Cardiac muscle cell (in vitro differentiated cells and primary cell): Measurements from ENCODE around the gene DENND6B. TPM values are rescaled to one million over a fixed set of nuclear protein-coding genes. Genes with fewer than 3 reads are reported as not detected.
"Not testable (repeated sequence)": the region's sequence is repeated elsewhere in the genome, so short reads cannot be mapped to it uniquely, and the experiment has no call there.

Experiments used
- DNase-seq, 2 donors: peaks; one replicate each; pipeline versions ENCODE4 v3.0.0 to v3.0.0-alpha.2; 2010 to 2017; ENCODE audit warnings: low read depth in 1 of 2, low spot score in 1 of 2
- H3K27ac ChIP-seq: fragments of 200-600 bp; sonication (generic); 2 replicates; pipeline ENCODE4 v1.5.1; 2016
- H3K27me3 ChIP-seq: fragments of 200-600 bp; sonication (generic); 2 replicates; pipeline ENCODE4 v1.6.0; 2016; ENCODE audit warnings: control low read depth
- H3K36me3 ChIP-seq: fragments of 200-600 bp; sonication (generic); 2 replicates; pipeline ENCODE4 v1.5.1; 2016; ENCODE audit warnings: control low read depth
- H3K4me1 ChIP-seq: fragments of 200-600 bp; sonication (generic); 2 replicates; pipeline ENCODE4 v1.8.1; 2017; ENCODE audit warnings: low read depth, mild to moderate bottlenecking, mixed run types
- H3K4me3 ChIP-seq: fragments of 200-600 bp; sonication (generic); 2 replicates; pipeline ENCODE4 v1.5.1; 2016; ENCODE audit warnings: mild to moderate bottlenecking
- H3K9me3 ChIP-seq: fragments of 200-600 bp; sonication (generic); 2 replicates; pipeline ENCODE4 v1.5.1; 2017; ENCODE audit warnings: low read depth, mild to moderate bottlenecking, control low read depth
- polyA plus RNA-seq: library from polyadenylated mRNA; unstranded; fragments of >200 nt; fragmentation: Nextera tagmentation; extraction: Ambion mirVana; gene quantifications from 2 replicates; pipeline ENCODE4 v1.2.1, GENCODE V29; 2016
- total RNA-seq: library from RNA; depleted of rRNA; stranded (reverse); fragments of >200 nt; gene quantifications from 2 replicates; pipeline ENCODE4 v1.2.3, GENCODE V29; 2016
- TF ChIP-seq, protein P1 (sequence below): IDR thresholded peaks from 2 replicates; pipeline ENCODE4 v1.5.1; 2012; ENCODE audit warnings: low read depth, mild to moderate bottlenecking, low read length

The DENND6B gene, protein sequence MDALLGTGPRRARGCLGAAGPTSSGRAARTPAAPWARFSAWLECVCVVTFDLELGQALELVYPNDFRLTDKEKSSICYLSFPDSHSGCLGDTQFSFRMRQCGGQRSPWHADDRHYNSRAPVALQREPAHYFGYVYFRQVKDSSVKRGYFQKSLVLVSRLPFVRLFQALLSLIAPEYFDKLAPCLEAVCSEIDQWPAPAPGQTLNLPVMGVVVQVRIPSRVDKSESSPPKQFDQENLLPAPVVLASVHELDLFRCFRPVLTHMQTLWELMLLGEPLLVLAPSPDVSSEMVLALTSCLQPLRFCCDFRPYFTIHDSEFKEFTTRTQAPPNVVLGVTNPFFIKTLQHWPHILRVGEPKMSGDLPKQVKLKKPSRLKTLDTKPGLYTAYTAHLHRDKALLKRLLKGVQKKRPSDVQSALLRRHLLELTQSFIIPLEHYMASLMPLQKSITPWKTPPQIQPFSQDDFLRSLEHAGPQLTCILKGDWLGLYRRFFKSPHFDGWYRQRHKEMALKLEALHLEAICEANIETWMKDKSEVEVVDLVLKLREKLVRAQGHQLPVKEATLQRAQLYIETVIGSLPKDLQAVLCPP
- total RNA-seq, result 7.0 and 7.9 TPM in 2 replicates
- polyA plus RNA-seq, result 10.6 and 13.3 TPM in 2 replicates

DNA sequence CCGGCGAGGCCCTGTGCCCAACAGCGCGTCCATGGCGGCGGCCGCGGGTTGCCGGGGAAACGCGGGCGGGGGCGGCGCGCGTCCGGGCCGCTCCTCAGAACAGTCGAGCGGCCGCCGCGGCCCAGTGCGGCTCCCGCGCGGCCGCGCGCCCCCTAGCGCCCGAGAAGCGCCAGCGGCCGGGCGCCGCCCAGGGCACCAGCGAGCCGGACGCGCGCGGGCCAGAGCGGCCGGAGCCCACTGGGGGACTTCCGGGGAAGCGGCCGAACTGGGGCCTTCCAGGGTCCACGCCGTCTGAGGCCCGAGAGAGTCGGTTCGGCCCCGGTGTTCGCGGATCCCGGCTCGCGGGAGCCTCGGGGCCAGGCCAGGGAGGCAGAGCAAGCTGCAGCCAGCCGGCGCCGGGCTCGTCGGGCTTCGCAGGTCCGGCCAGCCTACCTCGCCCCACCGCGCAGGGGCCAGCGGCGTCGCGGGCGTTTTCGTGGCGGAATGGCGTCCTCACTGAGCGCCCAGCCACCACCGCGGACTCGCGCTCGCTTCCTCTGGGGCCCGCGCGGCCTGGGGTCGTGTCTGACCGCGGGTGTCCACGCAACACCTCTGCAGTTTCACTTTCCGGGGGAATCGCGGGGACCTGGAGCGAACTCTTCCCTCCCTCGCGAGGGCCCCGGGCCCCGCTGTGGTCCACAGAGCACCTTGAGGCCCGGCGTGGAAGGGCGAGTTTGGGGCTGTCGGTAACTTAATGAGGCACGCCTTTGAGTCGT lies at the start of gene DENND6B:
TSS of gene DENND6B (minus strand) at position 57 of the 755 bp plus-strand sequence. CDS start at position 33, 24 bp downstream.
- H3K9me3 ChIP-seq, result no peaks in the 10 kb centered on the region
- TF ChIP-seq, protein P1, sequence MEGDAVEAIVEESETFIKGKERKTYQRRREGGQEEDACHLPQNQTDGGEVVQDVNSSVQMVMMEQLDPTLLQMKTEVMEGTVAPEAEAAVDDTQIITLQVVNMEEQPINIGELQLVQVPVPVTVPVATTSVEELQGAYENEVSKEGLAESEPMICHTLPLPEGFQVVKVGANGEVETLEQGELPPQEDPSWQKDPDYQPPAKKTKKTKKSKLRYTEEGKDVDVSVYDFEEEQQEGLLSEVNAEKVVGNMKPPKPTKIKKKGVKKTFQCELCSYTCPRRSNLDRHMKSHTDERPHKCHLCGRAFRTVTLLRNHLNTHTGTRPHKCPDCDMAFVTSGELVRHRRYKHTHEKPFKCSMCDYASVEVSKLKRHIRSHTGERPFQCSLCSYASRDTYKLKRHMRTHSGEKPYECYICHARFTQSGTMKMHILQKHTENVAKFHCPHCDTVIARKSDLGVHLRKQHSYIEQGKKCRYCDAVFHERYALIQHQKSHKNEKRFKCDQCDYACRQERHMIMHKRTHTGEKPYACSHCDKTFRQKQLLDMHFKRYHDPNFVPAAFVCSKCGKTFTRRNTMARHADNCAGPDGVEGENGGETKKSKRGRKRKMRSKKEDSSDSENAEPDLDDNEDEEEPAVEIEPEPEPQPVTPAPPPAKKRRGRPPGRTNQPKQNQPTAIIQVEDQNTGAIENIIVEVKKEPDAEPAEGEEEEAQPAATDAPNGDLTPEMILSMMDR, result no peak
- peak; percentile 89 to 90 for DNase-seq
- H3K36me3 ChIP-seq, result no peaks in the 10 kb centered on the region
- peaks cover 5% of the 10 kb centered on the region for H3K27me3 ChIP-seq
- peak within 1 kb of the TSS; percentile 91 for H3K4me3 ChIP-seq
- peaks cover 4% of the 10 kb centered on the region for H3K4me1 ChIP-seq
- peak within 1 kb of the TSS; percentile 54 for H3K27ac ChIP-seq

- TF ChIP-seq, protein P1, result no peak
- peaks cover 44% of the 10 kb centered on the region for H3K36me3 ChIP-seq
Observed at GRCh38 chr22:50376085-50376651, 49.4 kb upstream of the DENND6B start.

DNA sequence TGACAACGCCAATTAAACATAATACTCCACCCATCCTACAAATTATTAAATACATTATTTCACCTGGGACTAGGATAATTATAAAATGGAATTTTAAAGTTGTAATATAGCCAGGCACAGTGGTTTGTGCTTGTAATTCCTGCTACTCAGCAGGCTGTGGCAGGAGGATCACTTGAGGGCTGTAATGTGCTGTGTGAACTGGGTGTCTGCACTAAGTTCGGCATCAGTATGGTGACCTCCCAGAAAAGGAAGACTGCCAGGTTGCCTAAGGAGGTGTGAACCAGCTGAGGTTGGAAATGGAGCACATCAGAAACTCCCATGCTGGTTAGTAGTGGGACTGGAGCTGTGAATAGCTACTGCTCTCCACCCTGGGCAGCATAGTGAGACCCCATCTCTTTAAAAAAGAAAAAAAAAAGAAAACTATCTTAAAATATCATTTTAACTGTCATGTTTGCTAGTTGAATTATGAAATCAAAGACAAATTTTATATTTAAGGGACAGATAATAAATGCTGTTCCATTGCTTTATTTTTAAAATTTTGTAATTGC lies 44.4 kb upstream of the DENND6B start:
- no peaks in the 10 kb centered on the region for H3K9me3 ChIP-seq
- H3K4me3 ChIP-seq, result no peak overlapping the region
- no peaks in the 10 kb centered on the region for H3K27me3 ChIP-seq
- no peak for DNase-seq
- H3K36me3 ChIP-seq, result peaks cover 29% of the 10 kb centered on the region
- no peaks in the 10 kb centered on the region for H3K4me1 ChIP-seq
- TF ChIP-seq, protein P1, result no peak
- no peak overlapping the region for H3K27ac ChIP-seq

More at GRCh38 chr22:50376085-50376651, 49.4 kb upstream of the DENND6B start:
- H3K4me3 ChIP-seq, result no peak overlapping the region
- no peaks in the 10 kb centered on the region for H3K9me3 ChIP-seq
- H3K4me1 ChIP-seq, result no peaks in the 10 kb centered on the region
- H3K27me3 ChIP-seq, result no peaks in the 10 kb centered on the region
- no peak overlapping the region for H3K27ac ChIP-seq
- DNase-seq, result no peak

- H3K4me3 ChIP-seq, result no peak overlapping the region
- H3K36me3 ChIP-seq, result peaks cover 14% of the 10 kb centered on the region
- H3K9me3 ChIP-seq, result no peaks in the 10 kb centered on the region
- H3K27me3 ChIP-seq, result no peaks in the 10 kb centered on the region
- no peaks in the 10 kb centered on the region for H3K4me1 ChIP-seq
- peak overlapping the region; percentile 28 for H3K27ac ChIP-seq
- no peak for DNase-seq
- TF ChIP-seq, protein P1, result no peak
Observed at GRCh38 chr22:50367778-50368500, 41.1 kb upstream of the DENND6B start.

- DNase-seq, H3K4me3 ChIP-seq, H3K27me3 ChIP-seq, H3K9me3 ChIP-seq, H3K36me3 ChIP-seq, H3K4me1 ChIP-seq, H3K27ac ChIP-seq: not testable (repeated sequence)
Observed at GRCh38 chr22:50363803-50364194, 37.0 kb upstream of the DENND6B start.
